T-cell (primary cell): ENCODE measurements around the gene CNGA3. TPM values are rescaled to one million over a fixed set of nuclear protein-coding genes. Genes with fewer than 3 reads are reported as not detected.

Source experiments
- ATAC-seq, 4 experiments: fragments of 200-7000 bp in 3 of 4; fragments of 150-1000 bp in 1 of 4; cut with Tn5 transposase; replicated peaks in 1 of 4; 1 replicate in 3 of 4; 2 replicates in 1 of 4; pipeline ENCODE4 v1.10.0; 2021; ENCODE audit warnings: moderate library complexity in 3 of 4, mild to moderate bottlenecking in 2 of 4, moderate number of reproducible peaks in 1 of 4
- CTCF ChIA-PET, 2 donors: fragments of 300-600 bp; sonication (Branson Sonifier 250); formaldehyde crosslinking; loops; one replicate each; lab custom pipeline; 2022; ENCODE audit warnings: antibody characterized with exemption in 2 of 2; lab: Charles Lee
- POLR2A ChIA-PET, 2 donors: fragments of 300-600 bp; sonication (Branson Sonifier 250); formaldehyde crosslinking; loops; one replicate each; lab custom pipeline; 2022; ENCODE audit warnings: antibody characterized with exemption in 2 of 2; lab: Charles Lee
- DNase-seq, 35 experiments: peaks; one replicate each; pipeline versions ENCODE4 v3.0.0 to v3.0.0-alpha.2; 2013 to 2023
- H3K27ac ChIP-seq: one replicate; pipeline ENCODE4 v1.5.1; 2013; ENCODE audit warnings: low read length
- H3K27me3 ChIP-seq, 2 experiments: replicated peaks in 1 of 2; 1 replicate in 1 of 2; 2 replicates in 1 of 2; pipeline versions ENCODE4 v1.6.1 to v1.7.0; 2013; ENCODE audit warnings: low read length in 1 of 2, mixed read lengths in 1 of 2; ENCODE audit not compliant: control insufficient read depth in 2 of 2, insufficient read depth in 2 of 2; ENCODE audit errors: extremely low read depth in 1 of 2
- H3K36me3 ChIP-seq, 2 donors: 1 replicate in 1 of 2; 2 replicates in 1 of 2; pipeline versions ENCODE4 v1.6.1 to v1.7.0; 2013; ENCODE audit warnings: low read length in 1 of 2; ENCODE audit not compliant: control insufficient read depth in 2 of 2, insufficient read depth in 1 of 2; ENCODE audit errors: extremely low read depth in 1 of 2
- H3K4me1 ChIP-seq, 2 experiments: 1 replicate in 1 of 2; 2 replicates in 1 of 2; pipeline versions ENCODE4 v1.6.1 to v1.7.0; 2013; ENCODE audit warnings: low read length in 2 of 2, mixed read lengths in 1 of 2; ENCODE audit not compliant: insufficient read depth in 2 of 2, control insufficient read depth in 1 of 2; ENCODE audit errors: extremely low read depth in 1 of 2
- H3K4me3 ChIP-seq, 2 donors: 1 replicate in 1 of 2; 2 replicates in 1 of 2; pipeline versions ENCODE4 v1.5.1 to v1.7.0; 2013; ENCODE audit warnings: mild to moderate bottlenecking in 2 of 2, low read length in 1 of 2, moderate library complexity in 1 of 2; ENCODE audit not compliant: control insufficient read depth in 1 of 2; ENCODE audit errors: extremely low read depth in 1 of 2
- H3K9me3 ChIP-seq: 2 replicates; pipeline ENCODE4 v1.7.0; 2013
- H3K27ac Mint-ChIP-seq, 2 donors: one replicate each; pipeline ENCODE4 v1.8.0; 2020 to 2021; ENCODE audit warnings: mild to moderate bottlenecking in 2 of 2, mixed read lengths in 2 of 2
- H3K27me3 Mint-ChIP-seq, 2 donors: one replicate each; pipeline ENCODE4 v1.8.0; 2021 to 2022; ENCODE audit warnings: mixed read lengths in 2 of 2
- H3K36me3 Mint-ChIP-seq: one replicate; pipeline ENCODE4 v1.8.0; 2021; ENCODE audit warnings: mixed read lengths
- H3K4me1 Mint-ChIP-seq, 3 donors: one replicate each; pipeline ENCODE4 v1.8.0; 2020 to 2022; ENCODE audit warnings: mixed read lengths in 3 of 3, mild to moderate bottlenecking in 1 of 3
- H3K4me3 Mint-ChIP-seq, 3 donors: one replicate each; pipeline ENCODE4 v1.8.0; 2020 to 2022; ENCODE audit warnings: mild to moderate bottlenecking in 3 of 3, mixed read lengths in 3 of 3, moderate library complexity in 3 of 3
- H3K9me3 Mint-ChIP-seq, 3 donors: one replicate each; pipeline ENCODE4 v1.8.0; 2020 to 2022; ENCODE audit warnings: mixed read lengths in 3 of 3
- WGBS: methylation state at CpG from one replicate; pipeline ENCODE4 v1.1.5; 2013; ENCODE audit warnings: missing lambda C conversion rate; ENCODE audit not compliant: insufficient coverage; 5-methylcytosine and 5-hydroxymethylcytosine counted together
- total RNA-seq, 35 experiments: library from RNA in 6 of 35; stranded (reverse) in 6 of 35; fragments of 120-200 nt in 1 of 35; gene quantifications; one replicate each; pipeline versions ENCODE4 v1.2.1 to v1.2.4 and lab custom pipeline; 2013 to 2026

Gene CNGA3
- not detected for total RNA-seq
- total RNA-seq (2013) = not detected
- total RNA-seq (lab: John Stamatoyannopoulos, UW) = 0 to 0.07 (median 0) reads per million in 29 experiments

DNA sequence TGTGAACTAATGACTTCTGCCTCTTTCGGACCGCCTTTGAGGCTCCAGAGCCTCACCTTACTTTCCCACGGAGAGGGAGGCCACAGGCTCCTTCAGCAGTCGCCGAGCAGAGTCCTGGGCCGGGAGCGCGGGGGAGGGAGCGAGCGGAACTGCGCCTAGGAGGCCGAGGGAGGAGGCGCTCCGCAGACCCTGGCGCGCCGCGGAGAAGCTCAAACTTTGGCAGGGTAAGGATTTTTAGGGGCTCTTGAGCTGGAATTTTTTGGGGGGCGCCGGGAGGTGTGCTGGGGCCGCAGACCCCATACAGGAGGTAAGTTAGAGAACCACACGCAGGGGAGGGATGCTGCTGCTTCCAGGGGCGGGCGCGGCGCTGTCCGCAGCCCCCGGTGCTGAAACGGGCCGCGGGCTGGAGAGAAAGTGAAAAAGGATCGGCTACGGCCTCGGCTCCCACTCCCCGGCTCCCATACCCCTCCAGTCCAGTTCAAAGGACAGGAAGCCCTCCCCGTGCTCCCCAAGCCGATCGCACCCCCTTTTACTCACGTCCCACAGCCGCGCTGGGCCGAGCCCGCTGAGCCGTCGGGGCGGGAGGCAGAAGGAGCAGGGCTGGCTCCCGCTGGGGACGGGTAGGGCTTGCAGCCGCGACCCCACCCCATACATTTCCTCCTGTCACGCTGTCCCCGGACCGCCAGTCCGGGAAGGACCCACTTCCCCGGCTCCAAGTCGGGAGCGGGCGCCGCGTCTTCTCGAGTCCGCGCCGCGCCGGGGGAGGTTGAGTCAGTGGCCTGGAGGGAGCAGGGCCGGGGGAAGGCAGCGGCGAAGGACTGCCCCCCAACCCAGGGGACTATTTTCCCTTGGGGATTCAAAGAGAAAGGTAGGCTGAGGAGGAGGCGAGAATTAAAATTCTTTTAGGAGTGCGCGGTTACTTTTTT is at the start of gene CNGA3:
Gene CNGA3 (plus strand): TSS at position 146 of the 926 bp plus-strand sequence. CDS start 23,520 bp downstream, outside the sequence.
- ATAC-seq (no peak), DNase-seq (peak in 17 of 35 experiments; percentile 2 to 27 (median 18))
- WGBS = 19% methylated on average over 44 of the region's 72 CpGs
- no peak within 1 kb of the TSS for H3K27ac ChIP-seq
- peak within 1 kb of the TSS in 2 of 3 donors; percentile 43 to 55 for H3K4me3 Mint-ChIP-seq
- H3K27ac Mint-ChIP-seq = no peak within 1 kb of the TSS
- peaks cover 2% of the 10 kb centered on the region for H3K9me3 ChIP-seq
- peaks cover 0 to 8% (median 5%) of the 10 kb centered on the region in 3 donors for H3K9me3 Mint-ChIP-seq
- H3K36me3 Mint-ChIP-seq = no peaks in the 10 kb centered on the region
- H3K4me3 ChIP-seq = no peak within 1 kb of the TSS
- ChIA-PET POLR2A (no interaction called here), CTCF (no interaction called here)
- H3K4me1 ChIP-seq = peaks cover 0 to 18% of the 10 kb centered on the region in 2 experiments
- peaks cover 21 to 52% of the 10 kb centered on the region in 2 experiments for H3K27me3 ChIP-seq
- peaks cover 69 to 80% of the 10 kb centered on the region in 2 donors for H3K27me3 Mint-ChIP-seq
- peaks cover 4 to 16% (median 13%) of the 10 kb centered on the region in 3 donors for H3K4me1 Mint-ChIP-seq
- no peaks in the 10 kb centered on the region for H3K36me3 ChIP-seq

DNA sequence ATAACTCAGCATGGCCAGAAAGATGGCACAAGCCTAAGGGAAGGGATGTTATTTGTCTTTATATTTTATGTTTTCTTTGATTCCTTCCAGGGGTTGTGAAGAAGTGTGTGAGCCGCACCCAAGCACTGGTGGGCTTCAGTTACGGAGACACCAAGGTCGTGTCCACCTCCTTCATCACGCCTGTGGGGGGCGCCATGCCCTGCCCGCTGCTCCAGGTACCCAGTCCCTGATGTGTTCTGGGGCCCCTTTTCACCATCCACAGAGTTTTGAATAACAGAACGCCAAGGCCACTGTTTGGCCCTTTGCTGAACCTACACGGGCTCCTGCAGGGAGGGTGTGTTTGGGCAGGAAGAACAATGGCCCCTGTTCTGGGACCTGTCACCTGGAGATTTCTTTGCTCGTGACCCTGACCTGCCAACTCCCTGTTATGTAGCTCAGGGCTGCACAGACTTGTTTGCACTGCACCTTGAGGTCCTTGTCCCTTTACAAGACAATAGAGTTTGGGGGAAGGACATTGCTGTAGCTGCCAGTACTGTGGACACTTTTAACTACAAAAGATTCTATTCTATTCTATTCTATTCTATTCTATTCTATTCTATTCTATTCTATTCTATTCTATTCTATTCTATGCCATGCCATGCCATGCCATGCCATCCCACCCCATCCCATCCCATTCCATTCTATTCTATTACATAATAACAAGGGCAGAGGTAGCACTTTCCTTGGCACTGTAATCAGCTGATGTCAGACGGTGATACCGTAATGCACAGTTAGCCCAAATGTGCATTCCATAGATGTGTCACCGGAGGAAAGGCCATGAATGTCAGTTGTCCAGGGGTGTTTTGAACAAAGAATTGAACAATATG is 48.2 kb upstream of the CNGA3 start:
- H3K9me3 Mint-ChIP-seq = no peaks in the 10 kb centered on the region
- H3K27ac Mint-ChIP-seq = no peak overlapping the region
- ATAC-seq = no peak
- no peaks in the 10 kb centered on the region for H3K4me1 ChIP-seq
- no peak overlapping the region for H3K4me3 Mint-ChIP-seq
- H3K36me3 ChIP-seq = no peaks in the 10 kb centered on the region
- peaks cover 19 to 32% of the 10 kb centered on the region in 2 donors for H3K27me3 Mint-ChIP-seq
- H3K9me3 ChIP-seq = no peaks in the 10 kb centered on the region
- H3K36me3 Mint-ChIP-seq = no peaks in the 10 kb centered on the region
- H3K27me3 ChIP-seq = peaks cover 0 to 20% of the 10 kb centered on the region in 2 experiments
- ChIA-PET CTCF (no interaction called here), POLR2A (no interaction called here)
- H3K4me3 ChIP-seq = no peak overlapping the region
- no peaks in the 10 kb centered on the region for H3K4me1 Mint-ChIP-seq
- WGBS = 54% methylated on average over 7 of the region's 12 CpGs
- H3K27ac ChIP-seq = no peak overlapping the region
- no peak for DNase-seq

DNA sequence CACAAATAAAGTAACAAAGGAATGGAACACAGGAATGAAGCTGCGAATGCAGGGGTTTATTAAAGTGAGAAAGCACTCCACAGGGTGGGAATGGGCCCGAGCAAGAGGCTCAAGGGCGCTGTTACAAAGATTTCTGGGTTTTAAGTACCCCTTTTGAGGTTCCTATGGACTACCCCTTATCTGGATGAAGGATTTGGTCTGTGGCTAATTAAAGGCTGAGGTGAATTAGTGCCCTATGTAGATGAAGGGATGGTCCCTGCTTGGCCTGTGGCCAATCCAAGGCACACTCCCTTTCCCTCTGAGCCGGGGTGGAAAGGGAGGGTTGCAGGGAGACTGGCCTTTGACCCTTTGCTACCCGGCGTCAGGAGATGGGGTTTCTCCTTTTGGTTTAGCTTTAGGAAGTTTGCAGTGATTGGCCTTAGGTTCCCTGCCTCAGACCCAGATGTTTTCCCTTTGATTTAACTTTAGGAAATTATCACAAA is 47.5 kb upstream of the CNGA3 start:
- no peaks in the 10 kb centered on the region for H3K36me3 ChIP-seq
- WGBS = 50% methylated on average over 2 of the region's 6 CpGs

DNA sequence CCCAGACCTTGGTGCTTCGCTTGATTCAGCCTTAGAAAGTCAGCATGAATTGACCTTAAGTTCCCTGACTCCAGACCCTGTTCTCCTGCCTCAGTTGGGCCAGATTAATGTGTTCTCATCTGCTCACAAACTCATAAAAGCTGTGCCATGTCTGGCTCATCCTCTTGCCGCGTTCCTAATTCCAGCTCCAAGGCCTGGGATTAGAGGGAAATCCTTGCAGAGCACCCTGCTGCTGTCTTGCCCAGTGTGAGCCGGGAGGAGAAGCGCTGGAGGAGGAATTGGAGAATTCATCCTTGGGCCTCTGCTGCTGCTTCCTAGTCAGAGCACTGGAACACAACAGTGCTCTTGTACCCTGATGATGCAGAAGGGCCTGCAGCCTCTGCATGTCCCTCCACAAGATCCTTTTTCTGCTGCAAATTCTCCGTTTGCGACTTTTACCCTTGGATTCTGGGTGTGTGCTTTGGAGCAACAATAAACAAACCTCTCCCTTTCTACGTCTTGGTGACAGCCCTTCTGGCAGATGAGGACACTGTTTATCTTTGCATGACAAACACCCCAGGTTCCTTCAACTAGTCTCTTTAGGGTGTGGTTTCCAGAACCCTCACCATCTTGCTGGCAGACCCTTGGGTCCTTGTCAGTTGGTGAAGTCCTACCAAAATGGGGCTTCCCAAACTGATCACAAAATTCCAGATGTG is 46.9 kb upstream of the CNGA3 start:
- Histone ChIP-seq H3K4me3 (no peak overlapping the region), H3K4me1 (no peaks in the 10 kb centered on the region), H3K27me3 (peaks cover 0 to 25% of the 10 kb centered on the region in 2 experiments), H3K36me3 (no peaks in the 10 kb centered on the region), H3K9me3 (no peaks in the 10 kb centered on the region), H3K27ac (no peak overlapping the region)
- DNase-seq (no peak), ATAC-seq (no peak)
- CTCF ChIA-PET = no interaction called here
- 66% methylated on average over 5 of the region's 8 CpGs for WGBS
- Mint-ChIP-seq H3K27ac (no peak overlapping the region), H3K36me3 (no peaks in the 10 kb centered on the region), H3K4me3 (no peak overlapping the region), H3K9me3 (no peaks in the 10 kb centered on the region), H3K27me3 (peaks cover 21 to 33% of the 10 kb centered on the region in 2 donors), H3K4me1 (no peaks in the 10 kb centered on the region)
- POLR2A ChIA-PET = no interaction called here

More for the DNA sequence above, 47.5 kb upstream of the CNGA3 start:
- Mint-ChIP-seq H3K27me3 (peaks cover 19 to 32% of the 10 kb centered on the region in 2 donors), H3K27ac (no peak overlapping the region), H3K36me3 (no peaks in the 10 kb centered on the region), H3K4me1 (no peaks in the 10 kb centered on the region), H3K4me3 (no peak overlapping the region), H3K9me3 (no peaks in the 10 kb centered on the region)
- POLR2A ChIA-PET = no interaction called here
- no peaks in the 10 kb centered on the region for H3K4me1 ChIP-seq
- peaks cover 0 to 20% of the 10 kb centered on the region in 2 experiments for H3K27me3 ChIP-seq
- H3K9me3 ChIP-seq = no peaks in the 10 kb centered on the region
- no peak for ATAC-seq
- no peak overlapping the region for H3K27ac ChIP-seq
- CTCF ChIA-PET = no interaction called here
- no peak overlapping the region for H3K4me3 ChIP-seq
- no peak for DNase-seq

DNA sequence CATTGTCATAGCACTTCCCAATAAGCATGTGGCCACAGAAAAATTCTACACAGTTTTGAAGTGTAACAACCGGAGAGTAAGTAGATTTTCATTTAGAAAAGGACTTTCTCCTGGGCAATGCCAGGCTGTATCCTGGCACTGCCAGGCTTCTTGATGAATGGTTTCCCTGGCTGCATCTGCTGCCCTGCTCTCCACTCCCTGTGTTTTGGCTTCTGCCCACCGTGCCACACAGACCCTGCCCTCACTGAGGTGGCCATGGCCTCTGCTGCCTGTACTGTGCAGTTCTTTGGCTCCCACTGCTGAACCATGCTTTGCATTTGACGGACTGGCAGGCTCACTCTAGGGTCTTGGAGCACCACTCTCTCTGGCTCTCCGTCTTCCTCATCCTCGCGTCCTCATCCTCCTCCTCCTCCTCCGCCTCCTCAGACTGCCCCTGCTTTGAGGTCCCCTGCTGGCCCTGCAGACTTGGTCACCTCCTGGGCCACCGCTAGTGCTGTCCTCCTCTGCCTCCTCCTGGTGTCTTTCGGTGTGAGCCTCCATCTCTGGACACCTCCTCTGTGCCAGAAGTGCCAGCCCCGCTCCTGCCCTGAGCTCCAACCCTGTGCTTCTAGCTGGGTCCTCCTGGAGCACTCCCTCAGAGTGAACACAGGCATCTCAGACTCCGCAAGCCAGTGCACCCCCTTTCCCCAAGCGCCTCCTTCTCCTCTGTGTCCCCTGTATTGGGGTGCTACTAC is 45.9 kb upstream of the CNGA3 start:
- H3K27ac Mint-ChIP-seq = no peak overlapping the region
- DNase-seq (no peak), ATAC-seq (no peak)
- Histone ChIP-seq H3K9me3 (no peaks in the 10 kb centered on the region), H3K4me3 (no peak overlapping the region), H3K36me3 (no peaks in the 10 kb centered on the region), H3K27ac (no peak overlapping the region), H3K27me3 (peaks cover 0 to 28% of the 10 kb centered on the region in 2 experiments), H3K4me1 (no peaks in the 10 kb centered on the region)
- WGBS = 75% methylated on average over 10 of the region's 12 CpGs
- H3K4me1 Mint-ChIP-seq = no peaks in the 10 kb centered on the region
- CTCF ChIA-PET = no interaction called here
- POLR2A ChIA-PET = no interaction called here
- H3K9me3 Mint-ChIP-seq = no peaks in the 10 kb centered on the region
- no peak overlapping the region for H3K4me3 Mint-ChIP-seq
- peaks cover 27 to 33% of the 10 kb centered on the region in 2 donors for H3K27me3 Mint-ChIP-seq
- no peaks in the 10 kb centered on the region for H3K36me3 Mint-ChIP-seq
